IPS-11a (cell line): ENCODE measurements around the gene PIEZO2.

Source experiments
- H3K4me3 ChIP-seq: one replicate; pipeline ENCODE4 v1.5.1; 2013; ENCODE audit warnings: low read depth, low read length, control low read depth

PIEZO2 gene

DNA sequence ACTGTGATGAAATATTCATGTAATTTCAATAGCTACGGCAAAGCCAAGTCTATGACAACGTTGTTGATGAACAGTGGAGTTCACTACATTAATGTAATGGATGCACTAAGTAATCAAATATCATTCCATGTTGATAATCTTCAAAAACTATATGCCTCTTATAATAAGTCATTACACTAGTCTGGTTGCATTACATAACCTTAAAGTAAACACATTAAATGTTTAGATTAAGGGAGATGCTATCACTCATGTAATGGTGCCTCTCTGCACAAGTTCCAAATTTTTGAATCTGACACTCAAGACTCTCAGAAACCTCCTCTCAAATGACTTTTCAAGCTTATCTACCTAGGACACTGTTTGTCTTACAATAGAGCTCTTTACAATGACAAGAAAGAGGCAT, 35.4 kb downstream of the PIEZO2 start:
- no peak overlapping the region for H3K4me3 ChIP-seq

DNA sequence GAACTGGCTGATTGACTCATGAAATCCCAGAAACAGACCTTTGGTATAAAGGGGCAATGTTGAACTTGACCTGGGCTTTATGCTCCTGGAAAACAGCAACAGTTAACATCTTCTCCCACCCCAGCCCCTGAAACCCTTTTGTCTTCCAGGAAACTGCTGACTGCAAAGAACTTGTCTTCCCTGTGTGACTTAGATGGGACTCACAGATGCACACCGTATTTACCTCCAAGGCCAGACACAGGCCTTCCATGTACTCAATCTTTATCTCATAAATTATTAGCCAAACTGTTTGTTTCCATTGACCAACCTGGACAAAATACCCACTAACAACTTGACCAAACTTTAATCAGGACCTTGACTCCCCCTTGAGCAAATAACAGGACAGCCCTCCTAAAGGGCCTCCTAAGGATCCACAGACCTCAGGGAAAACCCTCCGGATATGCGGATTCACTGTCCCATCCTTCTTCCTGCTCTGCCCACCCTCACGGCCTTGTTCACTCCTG, 36.3 kb downstream of the PIEZO2 start:
- H3K4me3 ChIP-seq, result no peak overlapping the region

DNA sequence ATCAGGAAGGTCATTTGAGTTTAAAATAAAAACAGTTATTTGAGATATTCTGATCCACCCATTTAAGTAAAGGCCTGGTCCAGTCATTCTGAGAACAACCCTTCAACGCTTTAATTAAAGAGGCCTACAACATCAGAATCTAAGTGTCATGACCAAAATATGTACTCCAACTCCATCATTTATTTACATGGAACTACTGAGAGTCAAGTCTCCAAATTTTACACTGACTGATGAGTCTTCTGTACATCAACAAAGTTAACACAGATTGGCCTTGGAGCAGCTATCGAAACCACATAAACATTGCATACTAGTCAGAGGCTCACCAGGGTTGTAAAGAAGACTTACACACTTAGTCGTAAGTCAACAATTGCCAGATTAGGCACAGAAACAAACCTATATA, 37.1 kb downstream of the PIEZO2 start:
- H3K4me3 ChIP-seq, result no peak overlapping the region

DNA sequence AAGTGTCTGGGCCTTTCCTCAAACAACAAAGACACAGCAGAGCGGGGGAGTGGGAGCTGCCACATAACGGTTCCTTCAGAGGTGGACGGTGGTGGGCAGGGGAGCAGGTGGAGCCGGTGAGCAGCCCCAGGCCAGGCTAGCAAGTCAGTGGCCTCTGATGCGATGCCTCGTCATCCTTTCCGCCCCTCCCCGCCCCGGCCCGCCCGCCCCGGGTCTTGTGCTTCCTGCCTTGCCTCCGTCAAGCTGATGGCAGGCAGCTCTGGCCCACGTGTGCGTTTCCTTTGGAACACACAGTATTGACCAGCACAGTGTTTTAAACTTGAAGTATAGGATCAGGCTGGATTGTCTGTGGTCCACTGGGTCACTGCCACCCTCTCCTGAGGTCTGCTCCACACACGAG, 38.9 kb downstream of the PIEZO2 start:
- H3K4me3 ChIP-seq, result no peak overlapping the region

DNA sequence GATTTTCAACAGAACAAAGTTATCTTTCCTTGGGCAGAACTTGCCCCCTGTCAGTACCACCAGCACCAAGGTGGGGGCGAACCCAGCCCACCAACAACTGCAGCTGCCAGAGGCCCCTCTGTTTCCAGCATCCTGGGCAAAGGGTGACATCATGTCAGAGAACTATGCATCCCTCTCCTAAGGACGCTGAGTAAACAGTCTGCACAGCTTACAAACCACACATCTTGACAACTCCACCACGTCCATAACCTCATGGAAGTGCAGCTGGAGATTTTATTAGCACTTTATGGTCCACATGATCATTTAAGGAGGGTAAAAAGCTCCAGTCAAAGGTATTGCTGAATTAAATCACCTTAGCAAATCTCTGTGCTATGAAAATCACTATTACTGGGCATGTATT, 40.4 kb downstream of the PIEZO2 start:
- H3K4me3 ChIP-seq, result no peak overlapping the region

DNA sequence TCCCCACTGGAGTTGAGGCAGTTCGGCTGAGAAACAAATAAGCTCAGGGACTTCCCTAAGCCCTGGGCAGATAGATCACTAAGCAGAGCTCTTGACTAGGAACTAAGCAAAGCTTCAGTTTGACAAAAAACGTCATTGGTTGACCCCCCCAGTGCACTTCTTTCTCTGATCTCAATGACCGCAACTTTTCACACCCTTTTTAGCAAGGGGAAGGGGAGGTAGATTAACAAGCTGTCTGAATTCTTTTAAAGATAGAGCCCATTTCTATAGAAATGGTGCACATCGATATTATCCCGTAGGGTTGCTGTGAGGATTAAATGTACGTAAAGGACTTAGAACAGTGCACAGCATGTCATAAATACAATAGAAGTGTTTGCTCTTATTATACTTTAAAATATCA, 42.5 kb downstream of the PIEZO2 start:
- no peak overlapping the region for H3K4me3 ChIP-seq

DNA sequence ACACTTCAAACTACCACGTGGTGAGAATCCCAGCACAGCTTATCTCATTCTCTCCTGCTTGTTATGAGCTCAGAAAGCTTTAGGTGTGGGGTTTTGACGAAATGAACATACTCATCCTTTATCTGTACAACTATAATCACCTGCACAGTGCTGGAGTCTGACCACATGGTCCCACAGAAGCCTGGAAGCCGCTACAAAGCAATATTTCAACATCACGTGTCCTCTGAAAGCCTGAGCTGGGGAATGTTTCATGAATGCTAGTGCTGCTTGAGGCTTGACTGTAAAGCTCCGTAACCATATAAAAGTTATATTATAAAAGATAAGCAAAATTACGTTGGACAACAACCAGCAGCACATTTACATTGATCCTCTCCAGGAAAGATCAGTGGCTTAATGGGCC, 43.9 kb downstream of the PIEZO2 start:
- H3K4me3 ChIP-seq, result no peak overlapping the region

DNA sequence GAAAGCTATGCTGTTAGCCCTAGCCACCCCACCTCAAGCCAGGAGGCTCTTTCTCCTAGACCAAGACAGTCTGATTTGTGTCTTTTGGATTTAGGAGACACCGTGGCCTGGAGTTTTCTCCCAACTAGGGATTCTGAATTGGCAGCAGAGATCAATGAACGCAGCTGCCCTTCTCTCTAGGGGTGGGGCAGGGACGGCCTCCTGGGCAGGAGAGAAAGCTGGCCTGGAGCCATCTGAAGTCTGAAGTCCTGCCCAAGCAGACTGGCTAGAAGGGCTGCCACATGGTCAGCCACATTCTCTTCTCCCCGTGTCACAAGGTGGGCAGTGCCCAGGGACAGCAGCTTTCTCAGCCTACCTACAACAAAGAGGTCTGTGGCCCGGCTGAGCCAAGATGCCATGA, 45.1 kb downstream of the PIEZO2 start:
- no peak overlapping the region for H3K4me3 ChIP-seq

DNA sequence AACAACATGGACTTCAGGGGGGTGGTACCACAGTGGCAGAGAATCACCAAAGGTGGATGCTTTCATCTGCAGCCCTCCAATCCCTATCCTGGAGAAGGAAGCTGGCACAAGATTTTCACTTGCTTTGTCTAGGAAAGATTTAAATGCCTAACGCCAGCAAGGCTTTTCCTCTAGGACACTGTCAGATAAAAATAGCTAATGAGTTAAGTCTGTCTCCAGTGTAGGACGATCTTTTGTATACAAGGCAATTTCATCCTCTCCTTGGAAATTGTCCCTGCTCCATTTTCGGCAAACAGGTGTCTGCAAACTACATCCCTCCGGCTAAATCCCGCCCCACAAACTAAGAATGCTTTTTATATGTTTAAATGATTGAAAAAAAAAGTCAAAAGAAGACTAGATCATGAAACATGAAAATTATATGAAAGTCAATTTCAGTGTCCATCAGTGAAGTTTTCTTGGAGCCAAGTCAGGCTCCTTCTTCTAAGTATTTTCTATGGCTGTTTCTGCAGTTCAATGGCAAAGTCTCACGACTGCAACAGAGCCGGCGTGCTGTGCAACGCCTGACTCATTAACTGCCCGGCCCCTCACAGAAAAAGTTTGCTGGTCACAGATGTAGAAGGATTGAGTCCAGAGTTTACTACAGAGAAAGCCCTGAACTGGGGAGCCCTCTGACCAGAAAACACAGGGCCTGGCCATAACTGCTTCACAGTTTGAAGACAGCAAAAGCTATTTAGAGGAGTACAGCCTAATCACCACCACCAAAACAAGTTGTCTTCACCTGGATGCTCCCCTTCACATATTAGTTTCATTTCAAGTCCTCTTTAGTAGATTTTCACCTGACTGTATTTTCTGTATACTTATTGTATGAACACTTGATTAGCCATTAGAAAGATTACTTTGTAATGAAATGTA, 52.3 kb downstream of the PIEZO2 start:
- no peak overlapping the region for H3K4me3 ChIP-seq

DNA sequence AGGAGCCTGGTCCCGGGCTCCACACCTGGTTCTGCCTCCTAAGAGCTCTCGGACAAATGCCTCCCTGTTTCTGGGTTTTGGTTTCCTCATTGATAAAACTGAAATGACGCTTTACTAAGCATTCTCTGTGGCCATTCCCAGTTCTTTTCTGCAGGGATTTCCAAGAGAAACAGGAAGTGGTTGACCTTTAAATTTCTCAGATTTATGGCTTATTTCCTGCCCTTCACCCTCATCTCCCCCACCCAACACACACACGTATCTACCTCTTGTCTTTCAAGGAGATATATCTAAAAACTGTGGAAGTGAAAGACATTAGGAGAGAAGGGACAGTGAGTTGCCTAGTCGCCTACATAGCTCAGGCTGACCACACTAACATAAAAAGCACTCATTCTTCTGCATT, 53.0 kb downstream of the PIEZO2 start:
- H3K4me3 ChIP-seq, result no peak overlapping the region

DNA sequence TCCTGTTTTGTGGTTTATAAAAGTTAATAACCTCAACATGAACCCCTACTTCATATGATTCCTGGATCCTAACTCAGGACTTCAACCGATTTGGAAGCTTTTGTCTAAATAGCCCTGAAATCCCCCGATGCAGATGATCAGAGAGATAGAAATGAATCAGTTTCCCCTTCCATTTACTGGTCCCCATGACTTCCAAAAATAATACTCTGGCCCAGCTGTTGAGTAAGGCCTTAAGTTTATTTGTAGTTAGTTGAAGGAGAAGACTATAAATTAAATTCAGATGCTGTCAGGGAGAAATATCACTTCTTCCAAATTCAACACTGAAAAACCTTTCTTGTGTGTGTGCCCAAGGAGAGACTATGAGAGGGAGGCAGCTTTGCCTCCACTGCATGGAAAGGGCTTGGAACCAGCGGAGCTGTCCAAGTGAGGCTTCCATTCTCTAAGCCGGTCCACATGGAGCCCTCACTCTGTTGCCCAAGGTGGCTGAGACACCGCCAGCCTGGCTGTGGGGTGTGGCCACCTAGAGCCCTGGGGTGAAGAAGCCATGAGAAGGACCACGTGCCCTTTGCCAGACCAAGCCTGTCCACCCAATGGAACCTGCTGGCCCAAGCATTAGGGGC, 53.6 kb downstream of the PIEZO2 start:
- no peak overlapping the region for H3K4me3 ChIP-seq

DNA sequence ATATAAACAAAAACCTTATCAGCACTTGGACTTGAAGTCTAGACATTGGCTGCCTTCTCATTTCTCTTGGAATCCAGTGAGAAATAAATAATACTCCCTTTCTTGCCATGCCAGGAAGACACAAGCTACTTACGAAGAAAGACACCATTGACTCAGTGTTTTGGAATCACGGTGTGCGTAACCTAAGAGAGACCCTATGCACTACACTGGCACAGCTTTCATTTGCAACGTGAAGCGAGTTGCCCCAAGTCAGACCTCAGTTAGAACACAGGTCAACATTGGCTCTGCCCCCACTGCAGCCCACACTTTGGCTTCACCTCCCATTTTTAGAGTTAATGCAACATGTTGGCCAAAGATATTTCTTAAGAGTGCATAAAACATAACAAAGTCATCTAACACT, 54.2 kb downstream of the PIEZO2 start:
- H3K4me3 ChIP-seq, result no peak overlapping the region

DNA sequence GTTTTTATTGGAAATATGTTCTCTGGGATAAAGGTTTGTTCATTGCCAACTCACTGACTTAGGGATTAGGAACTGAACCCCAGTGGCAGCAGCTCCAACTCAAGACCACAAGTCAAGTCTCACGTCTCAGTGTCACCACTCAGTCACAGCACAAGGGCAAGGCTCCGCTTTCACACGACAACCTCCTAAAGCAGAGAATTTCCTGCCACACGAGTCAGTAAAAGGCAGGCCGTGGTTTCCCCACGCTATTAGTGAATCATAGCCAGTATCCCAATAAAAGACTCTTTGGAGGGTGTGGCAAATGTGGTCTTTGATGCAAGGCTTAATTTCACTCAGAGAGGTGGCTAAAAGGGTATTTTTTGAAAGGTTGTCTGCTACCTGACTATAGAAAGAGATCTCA, 57.6 kb downstream of the PIEZO2 start:
- no peak overlapping the region for H3K4me3 ChIP-seq

DNA sequence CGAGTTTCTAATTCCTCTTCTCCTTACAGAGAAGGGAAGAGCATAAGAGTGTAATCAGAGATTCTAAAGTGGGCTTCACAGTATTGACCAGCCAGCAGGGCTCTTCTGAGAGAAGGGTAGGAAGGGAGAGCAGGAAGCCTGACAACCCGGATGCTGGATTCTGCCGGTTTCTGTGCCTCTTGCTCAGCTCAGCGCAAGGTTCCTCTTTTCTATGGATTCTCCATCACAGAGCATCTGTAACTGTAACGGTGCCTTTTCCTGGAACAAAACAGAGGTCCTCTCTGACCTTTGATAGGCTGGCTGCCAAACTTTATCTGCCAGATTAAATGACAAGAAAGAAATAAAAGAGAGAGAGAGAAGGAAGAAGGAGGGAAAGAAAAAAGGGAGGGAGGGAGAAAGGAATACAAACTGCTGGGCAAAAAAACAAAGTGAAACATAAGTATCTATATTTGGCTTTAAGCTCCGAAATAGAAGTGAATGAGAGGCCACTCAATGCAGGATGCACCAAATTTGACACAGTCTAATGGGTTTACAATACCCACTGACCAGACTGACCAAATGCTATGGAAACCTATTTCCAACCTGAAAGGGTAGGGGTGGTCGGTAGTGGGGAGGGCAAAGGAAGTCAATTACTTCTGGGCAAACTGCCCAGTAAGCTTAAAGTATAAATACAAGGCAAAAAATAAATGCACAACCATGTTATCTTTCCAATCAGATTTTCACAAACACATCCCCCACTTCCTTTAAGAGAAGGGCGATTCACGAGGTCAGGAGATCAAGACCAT, 59.2 kb downstream of the PIEZO2 start:
- no peak overlapping the region for H3K4me3 ChIP-seq

DNA sequence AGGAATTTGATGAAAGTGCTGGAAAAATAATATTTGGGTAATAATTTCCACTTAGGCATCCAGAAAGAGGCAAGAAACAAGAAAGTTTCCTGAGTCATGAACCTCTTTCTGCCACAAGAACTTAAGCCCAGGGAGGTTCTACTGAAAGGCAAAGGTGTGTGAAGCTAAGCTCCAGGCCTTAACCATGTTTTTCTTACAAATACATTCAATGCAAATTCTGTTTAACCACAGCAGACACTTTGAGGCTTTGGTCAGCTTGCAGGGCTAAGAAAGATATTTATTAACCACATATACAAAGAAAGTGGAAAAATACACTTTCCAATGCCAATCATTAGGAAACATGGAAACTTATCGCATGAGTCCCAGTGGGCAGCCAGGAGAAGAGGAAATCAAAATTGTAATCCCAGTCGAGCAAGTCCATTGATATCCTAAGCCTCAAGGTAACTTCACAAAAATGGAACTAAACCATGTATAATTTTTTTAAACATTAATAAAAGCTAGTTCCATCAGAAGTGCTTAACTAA, 68.3 kb downstream of the PIEZO2 start:
- H3K4me3 ChIP-seq, result no peak overlapping the region

DNA sequence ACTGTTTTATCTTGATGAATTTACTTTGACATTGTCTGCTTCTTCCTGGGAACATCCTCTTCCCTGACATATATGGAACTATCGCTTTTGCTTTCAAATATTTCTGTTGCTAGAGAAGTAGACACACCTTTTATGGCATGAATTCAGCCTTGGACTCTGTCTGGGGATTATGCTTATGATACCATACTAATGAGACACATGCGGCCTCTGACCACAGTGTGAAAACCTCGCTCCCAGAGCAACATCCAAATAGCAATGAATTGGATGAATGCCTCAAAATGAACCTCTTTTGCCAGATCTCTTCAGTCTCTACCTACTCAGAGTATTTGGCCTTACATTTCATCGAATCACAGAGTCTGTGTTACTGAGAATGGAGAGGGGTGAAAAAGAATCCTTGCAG, 70.9 kb downstream of the PIEZO2 start:
- no peak overlapping the region for H3K4me3 ChIP-seq

DNA sequence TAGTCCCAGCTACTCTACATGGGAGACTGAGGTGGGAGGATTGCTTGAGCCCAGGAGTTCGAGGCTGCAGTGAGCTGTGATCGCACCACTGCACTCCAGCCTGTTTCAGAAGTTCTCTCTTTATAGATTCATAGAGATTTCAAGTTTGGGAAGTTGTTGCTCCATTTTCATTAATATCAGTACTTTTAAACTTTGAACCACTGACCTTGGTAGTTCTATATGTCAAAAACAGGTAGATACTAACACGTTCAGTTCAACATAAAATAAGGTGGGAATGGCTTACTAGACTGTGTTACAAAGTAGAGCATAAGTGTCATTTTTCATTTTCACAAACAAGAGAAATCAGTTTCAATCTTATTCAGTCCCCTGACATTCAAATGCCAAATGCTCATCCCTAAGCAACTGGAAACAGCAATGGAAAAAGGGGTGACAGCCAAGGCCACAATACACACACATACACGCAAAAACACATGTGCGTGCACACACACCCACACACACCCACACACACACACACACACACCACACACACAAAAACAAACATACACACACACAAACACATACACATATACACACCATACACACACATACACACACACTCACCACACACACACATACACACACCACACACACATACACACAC, 71.7 kb downstream of the PIEZO2 start:
- no peak overlapping the region for H3K4me3 ChIP-seq

DNA sequence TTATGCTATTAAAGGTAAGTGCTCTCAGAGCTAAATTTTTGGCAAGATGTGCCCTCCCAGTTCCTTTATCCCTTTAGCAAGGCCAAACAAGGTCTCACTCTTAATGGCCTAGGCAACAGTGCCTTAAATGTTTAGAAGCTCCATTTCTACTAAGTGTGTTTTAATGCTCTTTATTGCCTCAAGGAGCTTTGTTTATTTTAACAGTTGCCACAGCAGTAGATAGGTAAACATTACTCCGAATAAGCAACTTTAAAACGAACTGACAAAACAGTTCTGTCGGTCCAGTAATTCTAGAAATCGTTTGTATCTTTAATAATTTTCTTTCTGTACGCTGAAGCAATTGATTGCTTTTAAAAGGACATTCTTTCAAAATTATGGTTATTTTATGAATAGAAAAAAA, 74.5 kb downstream of the PIEZO2 start:
- H3K4me3 ChIP-seq, result no peak overlapping the region

DNA sequence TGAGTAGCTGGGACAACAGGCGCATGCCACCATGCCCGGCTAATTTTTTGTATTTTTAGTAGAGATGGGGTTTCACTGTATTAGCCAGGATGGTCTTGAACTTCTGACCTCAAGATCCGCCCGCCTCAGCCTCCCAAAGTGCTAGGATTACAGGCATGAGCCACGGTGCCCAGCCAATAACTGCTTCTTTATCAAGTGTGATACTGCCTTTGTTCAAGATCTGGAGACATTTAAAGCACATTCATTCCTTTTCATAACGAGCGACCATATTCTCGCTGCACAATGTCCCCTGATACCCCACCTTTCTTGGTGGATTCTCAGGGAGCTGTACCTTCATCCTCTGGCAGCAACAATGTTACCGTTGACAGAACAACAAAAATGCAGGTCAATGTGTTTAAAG, 75.4 kb downstream of the PIEZO2 start:
- no peak overlapping the region for H3K4me3 ChIP-seq

DNA sequence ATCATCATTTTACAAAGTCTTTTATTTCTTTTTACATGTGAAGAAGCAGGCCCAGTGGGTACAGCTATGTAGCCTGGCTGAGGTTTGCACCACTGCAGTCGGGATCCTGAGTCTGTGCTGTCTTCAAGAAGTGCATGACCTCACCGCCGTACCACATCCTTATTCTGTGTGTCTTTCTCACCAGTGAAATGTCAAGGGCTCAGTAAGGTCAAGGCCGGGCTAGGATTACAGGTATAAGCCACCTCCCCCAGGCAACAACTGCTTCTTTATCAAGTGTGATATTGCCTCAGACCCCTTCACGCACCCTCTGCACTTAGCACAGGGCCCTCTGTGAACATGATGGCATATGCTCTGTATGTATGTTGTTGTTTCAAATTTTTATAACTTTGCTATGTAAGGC, 76.7 kb downstream of the PIEZO2 start:
- H3K4me3 ChIP-seq, result no peak overlapping the region

DNA sequence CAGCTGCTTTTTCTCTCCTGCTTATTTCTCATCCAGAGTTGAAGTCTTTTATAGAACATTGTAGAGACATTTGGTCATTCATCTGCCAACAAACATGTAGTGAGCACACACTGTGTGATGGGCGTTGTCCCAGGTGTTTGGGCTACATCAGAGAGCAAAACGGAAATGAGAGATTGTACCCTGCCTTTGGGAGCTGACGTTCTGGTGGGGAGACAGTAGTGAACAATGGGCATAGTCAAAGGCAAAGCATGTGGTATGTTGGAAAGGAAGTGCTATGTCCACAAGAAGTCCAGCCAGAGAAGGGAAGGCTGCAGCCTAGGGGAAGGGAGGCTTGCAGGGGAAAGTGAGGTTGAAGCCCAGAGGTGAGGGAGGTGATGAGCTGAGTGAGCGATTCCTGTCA, 78.1 kb downstream of the PIEZO2 start:
- no peak overlapping the region for H3K4me3 ChIP-seq
